COLO668 (cell line): ENCODE measurements around the gene RWDD1.
"Not testable (repeated sequence)": the region's sequence is repeated elsewhere in the genome, so short reads cannot be mapped to it uniquely, and the experiment has no call there.

Experiments used
- DNase-seq: peaks from one replicate; lab custom pipeline; 2025; ENCODE audit not compliant: unreplicated experiment; lab: John Stamatoyannopoulos, UW

Gene RWDD1

GRCh38 chr6:116604868-116605267, 33.6 kb downstream of the RWDD1 start:
- DNase-seq = not testable (repeated sequence)

- DNase-seq = no peak
Observed at GRCh38 chr6:116605935-116606334, 34.6 kb downstream of the RWDD1 start.

- DNase-seq = no peak
Observed at GRCh38 chr6:116611056-116611455, 39.8 kb downstream of the RWDD1 start.

- peak; percentile 77 for DNase-seq
Observed at GRCh38 chr6:116615937-116616736, 44.8 kb downstream of the RWDD1 start, which contains the start of gene RSPH4A. Gene RSPH4A, plus strand, starts transcription at chr6:116616479. Its CDS starts 145 bp downstream, at chr6:116616624.

GRCh38 chr6:116616737-116617053, 45.4 kb downstream of the RWDD1 start:
- DNase-seq = no peak

- no peak for DNase-seq
Observed at GRCh38 chr6:116624036-116624805, 52.9 kb downstream of the RWDD1 start.

- DNase-seq = no peak
Observed at GRCh38 chr6:116625872-116626271, 54.6 kb downstream of the RWDD1 start.

GRCh38 chr6:116629563-116629981, 58.3 kb downstream of the RWDD1 start:
- no peak for DNase-seq

- DNase-seq = peak; percentile 69
Observed at GRCh38 chr6:116631379-116631990, 60.2 kb downstream of the RWDD1 start.

- DNase-seq = peak; percentile 9
Observed at GRCh38 chr6:116633685-116634084, 62.4 kb downstream of the RWDD1 start.
